Memory B cell (primary cell): ENCODE measurements around the gene ARF6.
A peak's percentile ranks its signal among the peaks of the same experiment; 100 is the strongest.
"Not testable (repeated sequence)": the region's sequence is repeated elsewhere in the genome, so short reads cannot be mapped to it uniquely, and the experiment has no call there.

ENCODE experiments used
- ATAC-seq: fragments of 150-1000 bp; cut with Tn5 transposase; 2 replicates; pipeline ENCODE4 v1.10.0; 2021; ENCODE audit warnings: low read depth, mild to moderate bottlenecking, moderate library complexity
- DNase-seq, 2 donors: peaks; one replicate each; pipeline ENCODE4 v3.0.0; 2022; ENCODE audit warnings: low spot score in 2 of 2
- H3K27ac Mint-ChIP-seq: one replicate; pipeline ENCODE4 v1.8.0; 2022; ENCODE audit warnings: mild to moderate bottlenecking, moderate library complexity, mixed read lengths
- H3K27me3 Mint-ChIP-seq: one replicate; pipeline ENCODE4 v1.8.0; 2022; ENCODE audit warnings: mixed read lengths
- H3K36me3 Mint-ChIP-seq: one replicate; pipeline ENCODE4 v1.8.0; 2022; ENCODE audit warnings: mild to moderate bottlenecking, mixed read lengths
- H3K4me1 Mint-ChIP-seq: one replicate; pipeline ENCODE4 v1.8.0; 2022; ENCODE audit warnings: mixed read lengths
- H3K4me3 Mint-ChIP-seq: one replicate; pipeline ENCODE4 v1.8.0; 2022; ENCODE audit warnings: mild to moderate bottlenecking, moderate library complexity, mixed read lengths
- H3K9me3 Mint-ChIP-seq: one replicate; pipeline ENCODE4 v1.8.0; 2022; ENCODE audit warnings: mixed read lengths

ARF6 gene

DNA sequence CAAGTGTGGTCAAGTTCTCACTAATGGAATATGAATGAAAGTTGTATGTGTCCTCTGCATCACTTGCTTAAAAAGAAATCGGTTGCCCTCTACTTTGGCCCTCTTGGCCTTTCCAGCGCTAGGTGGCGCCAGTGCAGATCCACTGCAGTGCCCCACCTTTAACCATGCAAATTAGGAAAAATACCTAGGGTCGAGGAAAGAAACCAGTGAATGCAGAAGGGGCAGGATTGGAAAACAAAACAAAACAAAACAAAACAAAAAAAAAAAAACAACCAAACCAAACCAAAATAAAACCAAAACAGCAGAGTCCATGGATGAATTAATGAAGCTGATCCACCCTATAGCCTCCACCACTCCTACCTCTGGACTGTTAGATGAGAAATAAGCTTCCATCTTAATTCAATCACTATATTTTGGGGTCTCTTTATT, 27.4 kb upstream of the ARF6 start:
- H3K36me3 Mint-ChIP-seq = no peaks in the 10 kb centered on the region
- ATAC-seq = no peak
- H3K27me3 Mint-ChIP-seq = no peaks in the 10 kb centered on the region
- peaks cover 27% of the 10 kb centered on the region for H3K4me1 Mint-ChIP-seq
- H3K27ac Mint-ChIP-seq = no peak overlapping the region
- no peaks in the 10 kb centered on the region for H3K9me3 Mint-ChIP-seq
- DNase-seq = peak; percentile 75 to 83
- H3K4me3 Mint-ChIP-seq = no peak overlapping the region

- no peaks in the 10 kb centered on the region for H3K27me3 Mint-ChIP-seq
- peak; percentile 82 for ATAC-seq
- peaks cover 2% of the 10 kb centered on the region for H3K36me3 Mint-ChIP-seq
- peak overlapping the region; percentile 93 for H3K4me3 Mint-ChIP-seq
- DNase-seq = peak; percentile 79 to 92
- H3K9me3 Mint-ChIP-seq = peaks cover 2% of the 10 kb centered on the region
- H3K4me1 Mint-ChIP-seq = peaks cover 24% of the 10 kb centered on the region
- H3K27ac Mint-ChIP-seq = peak overlapping the region; percentile 97
Measured at GRCh38 chr14:49867831-49868719, 24.8 kb upstream of the ARF6 start.

GRCh38 chr14:49868720-49869114, 24.2 kb upstream of the ARF6 start:
- Mint-ChIP-seq H3K27ac (peak overlapping the region; percentile 97), H3K36me3 (peaks cover 2% of the 10 kb centered on the region), H3K9me3 (peaks cover 2% of the 10 kb centered on the region), H3K4me1 (peaks cover 24% of the 10 kb centered on the region), H3K27me3 (no peaks in the 10 kb centered on the region), H3K4me3 (peak overlapping the region; percentile 93)
- ATAC-seq (no peak), DNase-seq (no peak)

DNA sequence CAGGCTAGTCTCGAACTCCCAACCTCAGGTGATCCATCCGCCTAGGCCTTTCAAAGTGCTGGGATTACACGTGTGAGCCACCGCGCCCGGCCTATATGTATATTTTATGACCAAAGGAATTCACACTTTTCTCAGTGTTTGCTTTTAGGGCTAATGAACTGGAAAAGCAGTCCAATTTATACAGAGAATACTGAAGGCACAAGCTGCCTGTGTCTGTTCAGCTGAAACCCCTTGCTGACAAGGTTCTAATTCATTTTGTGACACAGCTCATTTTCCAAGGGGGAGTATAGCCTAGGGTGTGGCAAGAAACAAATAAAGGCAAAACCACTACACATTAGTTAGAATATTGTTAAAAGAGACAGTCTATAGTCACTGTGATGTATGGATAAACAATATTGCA, 22.0 kb upstream of the ARF6 start:
- Mint-ChIP-seq H3K4me1 (peaks cover 24% of the 10 kb centered on the region), H3K9me3 (peaks cover 2% of the 10 kb centered on the region), H3K27ac (peak overlapping the region; percentile 97), H3K4me3 (no peak overlapping the region), H3K36me3 (peaks cover 2% of the 10 kb centered on the region), H3K27me3 (no peaks in the 10 kb centered on the region)
- DNase-seq (no peak), ATAC-seq (no peak)

DNA sequence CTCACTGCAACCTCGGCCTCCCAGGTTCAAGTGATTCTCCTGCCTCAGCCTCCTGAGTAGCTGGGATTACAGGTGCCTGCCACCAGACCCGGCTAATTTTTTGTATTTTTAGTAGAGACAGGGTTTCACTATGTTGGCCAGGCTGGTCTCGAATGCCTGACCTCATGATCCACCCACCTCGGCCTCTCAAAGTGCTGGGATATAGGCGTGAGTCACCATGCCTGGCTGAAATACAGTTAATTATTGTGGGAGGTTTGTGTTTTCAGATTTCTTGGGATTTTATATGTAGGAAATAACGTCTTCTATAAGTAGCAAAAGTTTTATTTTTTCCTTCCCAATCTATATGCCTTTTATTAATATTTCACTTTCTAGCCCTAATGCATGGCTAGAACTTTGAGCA, 19.3 kb upstream of the ARF6 start:
- peaks cover 19% of the 10 kb centered on the region for H3K4me1 Mint-ChIP-seq
- not testable (repeated sequence) for ATAC-seq, H3K9me3 Mint-ChIP-seq, H3K27me3 Mint-ChIP-seq, H3K4me3 Mint-ChIP-seq, DNase-seq, H3K36me3 Mint-ChIP-seq, H3K27ac Mint-ChIP-seq

DNA sequence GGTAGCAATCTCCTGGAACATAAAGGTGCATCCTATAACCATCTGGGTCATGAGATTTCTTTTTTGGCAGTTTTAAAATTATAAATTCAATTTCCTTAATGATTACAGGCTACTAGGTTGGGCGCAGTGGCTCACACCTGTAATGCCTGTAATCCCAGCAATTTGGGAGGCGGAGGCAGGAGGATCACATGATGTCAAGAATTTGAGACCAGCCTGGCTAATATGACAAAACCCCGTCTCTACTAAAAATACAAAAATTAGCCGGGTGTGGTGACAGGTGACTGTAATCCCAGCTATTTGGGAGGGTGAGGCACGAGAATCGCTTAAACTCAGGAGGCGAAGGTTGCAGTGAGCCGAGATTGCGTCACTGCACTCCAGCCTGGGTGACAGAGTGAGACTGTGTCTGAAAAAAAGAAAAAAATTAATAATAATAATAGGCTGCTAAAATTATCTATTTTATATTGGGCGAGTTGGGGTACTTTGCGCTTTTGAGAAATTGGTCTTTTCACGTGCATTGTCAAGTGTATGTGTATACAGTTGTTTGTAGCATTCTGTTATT, 17.2 kb upstream of the ARF6 start:
- peaks cover 2% of the 10 kb centered on the region for H3K9me3 Mint-ChIP-seq
- H3K4me1 Mint-ChIP-seq = peaks cover 18% of the 10 kb centered on the region
- peaks cover 2% of the 10 kb centered on the region for H3K36me3 Mint-ChIP-seq
- H3K27me3 Mint-ChIP-seq = no peaks in the 10 kb centered on the region
- H3K4me3 Mint-ChIP-seq = no peak overlapping the region
- no peak overlapping the region for H3K27ac Mint-ChIP-seq
- DNase-seq = no peak
- ATAC-seq = no peak

DNA sequence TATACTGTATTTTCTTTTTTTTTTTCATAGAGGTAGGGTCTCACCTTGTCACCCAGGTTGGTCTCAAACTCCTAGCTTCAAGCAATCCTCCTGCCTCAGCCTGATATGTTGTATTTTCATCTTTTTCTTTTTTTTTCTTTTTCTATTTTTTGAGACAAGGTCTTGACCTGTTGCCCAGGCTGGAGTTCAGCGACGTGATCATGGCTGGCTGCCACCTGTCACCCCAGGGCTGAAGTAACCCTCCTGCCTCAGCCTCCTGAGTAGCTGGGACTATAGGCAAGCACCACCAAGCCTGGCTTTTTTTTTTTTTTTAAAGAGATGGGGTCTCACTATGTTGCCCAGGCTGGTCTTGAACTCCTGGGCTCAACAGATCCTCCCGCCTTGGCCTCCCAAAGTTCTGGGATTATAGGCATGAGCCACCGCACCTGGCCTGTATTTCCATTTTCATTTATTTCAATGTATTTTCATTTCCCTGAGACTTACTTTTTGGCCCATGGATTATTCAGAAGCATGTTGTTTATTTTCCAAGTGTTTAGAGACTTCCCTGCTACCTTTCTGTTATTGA, 16.2 kb upstream of the ARF6 start:
- H3K27ac Mint-ChIP-seq = no peak overlapping the region
- H3K4me3 Mint-ChIP-seq = no peak overlapping the region
- H3K9me3 Mint-ChIP-seq = peaks cover 2% of the 10 kb centered on the region
- H3K27me3 Mint-ChIP-seq = no peaks in the 10 kb centered on the region
- H3K4me1 Mint-ChIP-seq = peaks cover 18% of the 10 kb centered on the region
- DNase-seq (no peak), ATAC-seq (no peak)
- H3K36me3 Mint-ChIP-seq = peaks cover 2% of the 10 kb centered on the region

DNA sequence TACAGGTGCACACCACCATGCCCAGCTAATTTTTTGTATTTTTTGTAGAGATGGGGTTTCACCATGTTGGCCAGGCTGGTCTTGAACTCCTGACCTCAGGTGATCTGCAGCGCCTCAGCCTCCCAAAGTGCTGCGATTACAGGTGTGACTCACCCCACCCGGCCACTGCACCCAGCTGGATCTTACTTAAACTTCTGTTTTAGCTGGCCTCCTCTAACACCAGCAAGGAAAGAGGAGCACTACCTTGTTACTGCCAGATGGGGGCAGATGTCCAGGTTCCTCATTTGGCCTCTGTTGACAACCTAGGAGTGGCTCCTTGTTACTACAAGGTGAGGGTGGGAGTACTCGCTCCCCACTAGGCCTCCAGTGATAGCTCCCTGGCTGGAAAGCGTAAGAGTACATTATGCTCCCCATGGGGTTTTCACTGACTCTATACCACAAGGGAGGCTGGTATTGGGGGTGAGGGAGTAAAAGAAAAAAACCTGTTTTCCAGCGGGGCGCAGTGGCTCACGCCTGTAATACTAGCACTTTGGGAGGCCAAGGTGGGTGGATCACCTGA, 13.2 kb upstream of the ARF6 start:
- H3K4me3 Mint-ChIP-seq = no peak overlapping the region
- peak overlapping the region; percentile 92 for H3K27ac Mint-ChIP-seq
- ATAC-seq = peak; percentile 88
- DNase-seq = peak; percentile 33 to 48
- no peaks in the 10 kb centered on the region for H3K9me3 Mint-ChIP-seq
- no peaks in the 10 kb centered on the region for H3K27me3 Mint-ChIP-seq
- H3K4me1 Mint-ChIP-seq = peaks cover 14% of the 10 kb centered on the region
- no peaks in the 10 kb centered on the region for H3K36me3 Mint-ChIP-seq

DNA sequence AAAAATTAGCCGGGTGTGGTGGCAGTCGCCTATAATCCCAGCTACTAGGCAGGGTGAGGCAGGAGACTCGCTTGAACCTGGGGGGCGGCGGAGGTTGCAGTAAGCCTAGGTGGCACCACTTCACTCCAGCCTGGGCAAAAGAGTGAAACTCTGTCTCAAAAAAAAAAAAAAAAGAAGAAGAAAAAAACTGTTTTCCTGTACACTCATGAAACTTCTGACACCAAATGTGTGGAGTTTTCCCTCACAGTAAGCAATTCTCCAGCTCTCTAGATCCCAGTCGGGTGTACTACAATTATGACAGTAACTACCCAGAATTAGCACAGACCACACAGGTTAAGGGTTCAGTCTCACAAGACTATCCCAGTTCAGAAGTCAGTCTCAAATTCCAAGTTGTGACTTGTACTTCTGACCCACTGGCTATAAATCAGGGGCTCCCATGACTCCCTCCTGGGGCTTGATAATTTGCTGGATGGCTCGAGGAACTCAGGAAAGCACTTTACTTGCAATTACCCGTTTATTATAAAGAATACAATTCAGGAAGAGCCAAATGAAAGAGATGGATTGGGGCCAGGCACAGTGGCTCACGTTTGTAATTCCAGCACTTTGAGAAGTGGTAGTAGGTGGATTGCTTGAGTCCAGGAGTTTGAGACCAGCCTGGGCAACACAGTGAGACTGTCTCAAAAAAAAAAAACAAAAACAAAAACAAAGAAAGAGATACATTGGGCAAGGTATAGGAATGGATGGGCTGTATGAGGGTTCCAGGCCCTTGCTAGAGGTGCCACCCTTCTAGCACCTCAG, 12.4 kb upstream of the ARF6 start:
- DNase-seq (no peak), ATAC-seq (peak; percentile 76)
- Mint-ChIP-seq H3K36me3 (no peaks in the 10 kb centered on the region), H3K27me3 (no peaks in the 10 kb centered on the region), H3K27ac (peak overlapping the region; percentile 92), H3K4me1 (peaks cover 14% of the 10 kb centered on the region), H3K4me3 (no peak overlapping the region), H3K9me3 (no peaks in the 10 kb centered on the region)

- Mint-ChIP-seq H3K27ac (peak overlapping the region; percentile 92), H3K9me3 (no peaks in the 10 kb centered on the region), H3K4me3 (no peak overlapping the region), H3K4me1 (peaks cover 14% of the 10 kb centered on the region), H3K27me3 (no peaks in the 10 kb centered on the region), H3K36me3 (no peaks in the 10 kb centered on the region)
- no peak for DNase-seq
- no peak for ATAC-seq
Measured at GRCh38 chr14:49881350-49882001, 11.4 kb upstream of the ARF6 start.

DNA sequence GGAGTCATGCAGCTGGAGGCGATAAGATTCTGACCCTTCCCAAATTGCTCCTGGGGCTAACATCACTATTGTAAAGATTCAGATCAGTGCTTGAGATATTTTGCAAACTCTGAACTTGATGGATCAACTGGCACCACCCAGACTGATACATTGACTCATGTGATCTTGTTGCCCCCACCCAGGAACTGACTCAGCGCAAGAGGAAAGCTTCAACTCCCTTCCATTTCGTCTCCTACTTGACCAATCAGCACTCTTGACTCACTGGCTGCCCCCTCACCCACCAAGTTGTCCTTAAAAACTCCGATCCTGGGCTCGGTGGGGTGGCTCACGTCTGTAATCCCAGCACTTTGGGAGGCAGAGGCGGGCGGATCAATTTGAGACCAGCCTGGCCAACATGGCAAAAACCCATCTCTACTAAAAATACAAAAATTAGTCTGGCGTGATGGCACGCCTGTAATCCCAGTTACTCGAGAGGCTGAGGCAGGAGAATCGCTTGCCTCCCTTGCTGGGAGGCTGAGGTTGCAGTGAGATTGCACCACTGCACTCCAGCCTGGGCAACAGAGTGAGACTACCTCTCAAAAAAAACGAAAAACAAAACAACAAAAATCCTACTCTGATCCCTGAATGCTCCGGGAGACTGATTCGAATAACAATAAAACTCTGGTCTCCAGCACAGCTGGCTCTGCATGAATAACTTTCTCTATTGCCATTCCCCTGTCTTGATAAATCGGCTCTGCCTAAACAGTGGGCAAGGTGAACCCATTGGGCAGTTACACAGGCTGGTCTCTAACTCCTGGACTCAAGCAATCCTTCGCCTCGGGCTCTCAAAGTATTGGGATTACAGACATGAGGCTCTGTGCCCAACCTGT, 9.8 kb upstream of the ARF6 start:
- ATAC-seq (no peak), DNase-seq (no peak)
- H3K27me3 Mint-ChIP-seq = no peaks in the 10 kb centered on the region
- H3K9me3 Mint-ChIP-seq = no peaks in the 10 kb centered on the region
- peaks cover 16% of the 10 kb centered on the region for H3K4me1 Mint-ChIP-seq
- no peak overlapping the region for H3K4me3 Mint-ChIP-seq
- no peak overlapping the region for H3K27ac Mint-ChIP-seq
- H3K36me3 Mint-ChIP-seq = no peaks in the 10 kb centered on the region

GRCh38 chr14:49886523-49886922, 6.4 kb upstream of the ARF6 start:
- Mint-ChIP-seq H3K4me1 (peaks cover 2% of the 10 kb centered on the region), H3K9me3 (no peaks in the 10 kb centered on the region), H3K4me3 (peak overlapping the region; percentile 37), H3K36me3 (no peaks in the 10 kb centered on the region), H3K27me3 (no peaks in the 10 kb centered on the region), H3K27ac (peak overlapping the region; percentile 65)
- ATAC-seq (peak; percentile 65), DNase-seq (no peak)
